ENCODE data around the gene SNRPB2. TPM values are rescaled to one million over a fixed set of nuclear protein-coding genes. Genes with fewer than 3 reads are reported as not detected.

Gene SNRPB2
- polyA plus RNA-seq, 1 donor from 2014 or later: 302 TPM

GRCh38 chr20:16752082-16752481, 22.3 kb downstream of the SNRPB2 start:
- Histone ChIP-seq H3K4me2 (ENCODE audit: low read length) (no peak overlapping the region), H3K9ac (ENCODE audit: low read length) (no peak overlapping the region), H3F3A (ENCODE audit: insufficient read depth, low read length, poor library complexity, severe bottlenecking) (no peaks in the 10 kb centered on the region), H2AFZ (ENCODE audit: low read depth, low read length) (no peak overlapping the region), H3K36me3 (ENCODE audit: insufficient read depth, low read length) (no peaks in the 10 kb centered on the region), H3K9me3 (ENCODE audit: low read length) (no peaks in the 10 kb centered on the region), H4K20me1 (ENCODE audit: insufficient read depth) (no peaks in the 10 kb centered on the region), H3K4me3 (ENCODE audit: low read length) (no peak overlapping the region), H3K9me2 (ENCODE audit: insufficient read depth, low read length) (no peaks in the 10 kb centered on the region), H3K27ac (ENCODE audit: low read length) (no peak overlapping the region), H3K79me2 (replicated peaks; ENCODE audit: insufficient read depth, low read length) (no peaks in the 10 kb centered on the region), H3K27me3 (ENCODE audit: insufficient read depth, low read depth, low read length) (no peaks in the 10 kb centered on the region)
- TF ChIP-seq EP300 (conservative IDR thresholded peaks at IDR 0.05; ENCODE audit: poor library complexity, severe bottlenecking): no peak
- no peak for TF ChIP-seq POLR2AphosphoS5 (IDR thresholded peaks at IDR 0.05)
- TF ChIP-seq MXI1 (conservative IDR thresholded peaks at IDR 0.05; ENCODE audit: poor library complexity, severe bottlenecking): no peak
- no peak for TF ChIP-seq REST (IDR thresholded peaks at IDR 0.05; ENCODE audit: borderline replicate concordance)
- TF ChIP-seq EZH2 (IDR thresholded peaks at IDR 0.05; ENCODE audit: borderline replicate concordance, insufficient read depth, low read length, poor library complexity, severe bottlenecking): no peak
- TF ChIP-seq SMC3 (conservative IDR thresholded peaks at IDR 0.05; ENCODE audit: poor library complexity): no peak
- TF ChIP-seq, protein P1, sequence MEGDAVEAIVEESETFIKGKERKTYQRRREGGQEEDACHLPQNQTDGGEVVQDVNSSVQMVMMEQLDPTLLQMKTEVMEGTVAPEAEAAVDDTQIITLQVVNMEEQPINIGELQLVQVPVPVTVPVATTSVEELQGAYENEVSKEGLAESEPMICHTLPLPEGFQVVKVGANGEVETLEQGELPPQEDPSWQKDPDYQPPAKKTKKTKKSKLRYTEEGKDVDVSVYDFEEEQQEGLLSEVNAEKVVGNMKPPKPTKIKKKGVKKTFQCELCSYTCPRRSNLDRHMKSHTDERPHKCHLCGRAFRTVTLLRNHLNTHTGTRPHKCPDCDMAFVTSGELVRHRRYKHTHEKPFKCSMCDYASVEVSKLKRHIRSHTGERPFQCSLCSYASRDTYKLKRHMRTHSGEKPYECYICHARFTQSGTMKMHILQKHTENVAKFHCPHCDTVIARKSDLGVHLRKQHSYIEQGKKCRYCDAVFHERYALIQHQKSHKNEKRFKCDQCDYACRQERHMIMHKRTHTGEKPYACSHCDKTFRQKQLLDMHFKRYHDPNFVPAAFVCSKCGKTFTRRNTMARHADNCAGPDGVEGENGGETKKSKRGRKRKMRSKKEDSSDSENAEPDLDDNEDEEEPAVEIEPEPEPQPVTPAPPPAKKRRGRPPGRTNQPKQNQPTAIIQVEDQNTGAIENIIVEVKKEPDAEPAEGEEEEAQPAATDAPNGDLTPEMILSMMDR (IDR thresholded peaks at IDR 0.05; ENCODE audit: poor library complexity, severe bottlenecking): no peak
- no peak for TF ChIP-seq RAD21 (conservative IDR thresholded peaks at IDR 0.05)
- TF ChIP-seq TAF1 (IDR thresholded peaks at IDR 0.05; ENCODE audit: low read depth): no peak

DNA sequence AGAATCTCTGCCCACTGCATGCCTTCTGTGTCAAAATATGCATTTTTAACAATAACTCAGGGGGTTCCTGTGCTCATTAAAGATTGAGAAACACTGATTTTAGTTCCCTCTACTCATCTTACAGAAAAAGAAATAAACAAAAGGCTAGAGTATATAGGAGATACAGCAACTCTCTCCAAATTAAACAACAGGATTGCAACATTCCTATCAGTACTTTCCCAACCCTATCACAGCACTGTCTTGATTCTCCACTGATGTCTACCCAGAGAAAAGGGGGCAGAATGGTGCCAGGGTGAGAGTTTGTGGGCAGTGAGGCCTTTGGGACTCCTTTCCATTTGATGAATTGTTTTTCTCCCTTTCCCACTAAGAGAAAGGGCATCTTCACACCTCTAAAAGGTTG, 23.1 kb downstream of the SNRPB2 start:
- no peaks in the 10 kb centered on the region for H3K79me2 ChIP-seq (replicated peaks; ENCODE audit: insufficient read depth, low read length)
- TF ChIP-seq REST (IDR thresholded peaks at IDR 0.05; ENCODE audit: borderline replicate concordance) (no peak), SMC3 (conservative IDR thresholded peaks at IDR 0.05; ENCODE audit: poor library complexity) (no peak), TAF1 (IDR thresholded peaks at IDR 0.05; ENCODE audit: low read depth) (no peak), EZH2 (IDR thresholded peaks at IDR 0.05; ENCODE audit: borderline replicate concordance, insufficient read depth, low read length, poor library complexity, severe bottlenecking) (no peak), MXI1 (conservative IDR thresholded peaks at IDR 0.05; ENCODE audit: poor library complexity, severe bottlenecking) (no peak), POLR2AphosphoS5 (IDR thresholded peaks at IDR 0.05) (no peak), EP300 (conservative IDR thresholded peaks at IDR 0.05; ENCODE audit: poor library complexity, severe bottlenecking) (no peak), RAD21 (conservative IDR thresholded peaks at IDR 0.05) (no peak)
- TF ChIP-seq, protein P1 (IDR thresholded peaks at IDR 0.05; ENCODE audit: poor library complexity, severe bottlenecking): no peak
- H3K27me3 ChIP-seq (ENCODE audit: insufficient read depth, low read depth, low read length): no peaks in the 10 kb centered on the region
- H4K20me1 ChIP-seq (ENCODE audit: insufficient read depth): no peaks in the 10 kb centered on the region
- no peaks in the 10 kb centered on the region for H3K9me3 ChIP-seq (ENCODE audit: low read length)
- H3K27ac ChIP-seq (ENCODE audit: low read length): no peak overlapping the region
- H2AFZ ChIP-seq (ENCODE audit: low read depth, low read length): no peak overlapping the region
- H3K36me3 ChIP-seq (ENCODE audit: insufficient read depth, low read length): no peaks in the 10 kb centered on the region
- H3K9ac ChIP-seq (ENCODE audit: low read length): no peak overlapping the region
- no peak overlapping the region for H3K4me3 ChIP-seq (ENCODE audit: low read length)
- H3F3A ChIP-seq (ENCODE audit: insufficient read depth, low read length, poor library complexity, severe bottlenecking): no peaks in the 10 kb centered on the region
- H3K4me2 ChIP-seq (ENCODE audit: low read length): no peak overlapping the region
- no peaks in the 10 kb centered on the region for H3K9me2 ChIP-seq (ENCODE audit: insufficient read depth, low read length)

All from neural cell (in vitro differentiated cells).